DMS114 treated with DMSO at 0.1 percent for 48 hours (cell line): ENCODE data around the gene MAP7D1.
"Not testable (repeated sequence)": the region's sequence is repeated elsewhere in the genome, so short reads cannot be mapped to it uniquely, and the experiment has no call there.

Experiments used
- DNase-seq: peaks from one replicate; lab custom pipeline; 2025; ENCODE audit not compliant: unreplicated experiment; lab: John Stamatoyannopoulos, UW

MAP7D1 gene

DNA sequence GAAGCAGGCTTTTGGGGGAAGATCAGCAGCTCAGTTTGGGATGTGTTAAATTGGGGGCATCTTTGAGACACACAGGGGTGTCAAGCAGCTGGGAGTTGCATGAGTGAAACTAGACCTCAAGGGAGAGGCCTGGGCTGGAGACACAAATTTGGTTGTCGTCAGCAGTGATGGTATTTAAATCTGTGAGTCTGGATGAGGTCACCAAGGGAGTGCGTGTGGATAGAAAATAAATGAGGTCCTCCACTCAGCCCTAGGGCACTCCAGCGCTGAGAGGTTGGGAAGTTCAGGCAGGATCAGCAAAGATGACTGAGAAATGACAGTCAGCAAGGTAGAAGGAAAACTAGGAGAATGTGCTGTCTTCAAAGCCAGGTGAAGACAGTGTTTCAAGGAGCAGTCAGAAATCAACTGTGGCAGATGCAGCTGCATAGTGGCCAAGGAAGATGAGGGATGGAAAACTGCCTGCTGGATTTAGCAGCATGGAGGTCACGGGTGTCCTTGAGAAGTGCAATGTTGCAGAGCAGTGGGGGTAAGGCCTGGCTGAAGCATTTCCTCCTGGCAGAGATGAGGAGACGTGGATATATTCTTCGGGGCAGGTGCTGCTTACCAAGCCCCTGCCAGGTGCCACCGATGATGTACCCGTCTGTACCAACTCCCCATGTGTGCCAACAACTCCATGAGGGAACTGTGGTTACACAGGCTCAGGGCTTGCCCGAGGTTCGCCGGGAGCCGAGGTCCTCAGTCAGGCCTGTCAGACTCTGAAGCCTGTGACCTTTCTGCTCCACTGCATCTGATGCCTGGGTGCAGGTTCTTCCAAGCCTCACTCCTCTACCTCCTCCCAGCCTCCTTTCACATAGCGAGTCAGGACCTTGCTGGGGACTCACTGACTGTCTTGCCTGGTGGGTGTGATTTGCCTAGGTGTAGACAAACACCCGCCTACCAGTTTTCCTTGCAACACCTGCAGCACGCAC, 11.3 kb downstream of the MAP7D1 start:
- no peak for DNase-seq

DNA sequence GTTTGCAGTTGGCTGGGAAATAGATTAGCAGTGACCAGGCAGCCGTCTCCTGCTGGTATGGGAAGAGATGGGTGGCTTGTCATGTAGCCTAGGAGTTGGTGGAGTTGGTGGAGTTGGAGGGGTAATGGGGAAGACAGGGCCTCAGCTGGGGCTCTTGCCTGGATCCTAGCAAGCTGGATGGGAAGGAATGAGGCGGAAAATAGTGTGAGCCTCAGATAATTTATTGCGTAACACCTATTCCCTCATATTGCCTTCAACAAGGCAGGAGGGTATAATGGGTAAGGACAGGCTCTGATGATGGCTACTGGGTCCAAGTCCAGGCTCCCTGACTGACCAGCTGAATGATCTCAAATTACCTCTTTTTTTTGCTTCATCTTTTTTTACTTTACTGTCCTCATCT, 12.6 kb downstream of the MAP7D1 start:
- no peak for DNase-seq

DNA sequence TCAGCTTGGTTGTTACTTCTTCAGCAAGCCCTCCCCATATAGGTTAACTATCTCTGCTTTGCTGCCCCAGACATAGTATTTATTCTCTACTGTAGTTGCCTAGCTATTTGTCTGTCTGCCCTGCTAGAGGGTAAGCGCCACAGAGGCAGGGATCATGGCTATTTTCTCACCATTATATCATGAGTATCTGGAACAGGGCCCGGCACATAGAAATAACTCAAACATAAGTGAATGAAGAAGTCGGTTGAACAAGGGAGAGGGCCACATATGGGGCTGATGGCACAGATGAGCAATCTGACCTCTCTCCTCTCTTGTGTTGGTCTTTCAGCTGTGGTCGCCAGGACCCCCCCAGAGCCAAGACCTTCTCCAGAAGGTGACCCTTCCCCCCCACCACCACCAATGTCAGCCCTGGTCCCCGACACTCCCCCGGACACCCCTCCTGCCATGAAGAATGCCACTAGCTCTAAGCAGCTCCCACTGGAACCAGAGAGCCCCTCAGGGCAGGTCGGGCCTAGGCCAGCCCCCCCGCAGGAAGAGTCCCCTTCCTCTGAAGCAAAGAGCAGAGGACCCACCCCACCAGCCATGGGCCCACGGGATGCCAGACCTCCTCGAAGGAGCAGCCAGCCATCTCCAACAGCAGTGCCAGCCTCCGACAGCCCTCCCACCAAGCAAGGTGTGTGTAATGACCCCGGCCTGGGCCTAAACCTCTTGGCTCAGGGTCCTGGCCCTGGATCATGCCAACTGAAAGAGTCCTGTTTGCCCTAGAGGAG, 14.9 kb downstream of the MAP7D1 start:
- DNase-seq, result no peak

DNA sequence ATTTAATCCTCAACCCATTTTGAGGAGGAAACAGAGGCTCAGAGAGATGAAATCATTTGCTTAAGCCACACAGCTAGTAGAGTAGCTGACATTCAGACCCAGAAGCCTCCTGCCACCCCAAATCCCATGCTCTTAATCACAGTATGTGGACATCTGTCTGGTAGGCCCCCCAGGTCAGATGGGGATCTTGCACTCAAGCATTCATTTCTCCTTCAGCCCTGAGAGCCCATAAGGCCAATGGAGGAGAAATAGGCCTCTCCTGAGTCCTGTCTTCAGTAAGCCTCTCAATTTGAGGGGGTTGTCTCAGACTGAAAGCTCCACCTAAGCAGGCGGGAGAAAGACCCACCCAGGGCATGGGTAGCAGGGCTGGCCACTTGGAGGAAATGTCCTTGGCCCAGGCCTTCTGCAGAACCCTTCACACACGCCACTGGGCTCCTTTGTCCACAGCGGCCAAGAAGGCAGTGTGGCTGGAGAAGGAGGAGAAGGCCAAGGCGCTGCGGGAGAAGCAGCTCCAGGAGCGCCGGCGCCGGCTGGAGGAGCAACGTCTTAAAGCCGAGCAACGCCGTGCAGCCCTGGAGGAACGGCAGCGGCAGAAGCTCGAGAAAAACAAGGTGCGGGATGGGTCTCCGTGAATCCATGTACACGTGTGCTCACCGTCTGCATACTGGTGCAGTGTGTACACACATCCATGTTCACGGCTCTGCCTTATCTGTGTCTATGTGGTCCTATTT, 16.2 kb downstream of the MAP7D1 start:
- DNase-seq, result no peak

DNA sequence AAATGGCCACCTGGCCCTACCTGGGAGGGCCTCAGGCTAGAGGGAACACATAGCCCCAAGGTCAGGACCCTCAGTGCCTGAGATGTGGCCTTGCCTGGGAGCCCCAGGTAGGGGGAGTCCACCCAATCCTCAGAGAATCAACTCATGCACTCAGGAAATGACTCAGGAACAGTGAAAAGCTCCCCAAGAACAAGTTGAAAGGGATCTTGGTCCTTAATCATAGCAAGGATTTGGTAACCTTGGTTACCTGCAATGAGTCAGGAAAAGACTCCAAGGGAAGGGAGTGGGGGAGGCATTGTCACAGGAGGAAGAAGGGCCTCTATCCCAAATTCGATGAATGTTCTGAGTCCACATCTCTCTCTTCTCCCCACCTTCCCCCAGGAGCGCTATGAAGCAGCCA, 17.0 kb downstream of the MAP7D1 start:
- no peak for DNase-seq

DNA sequence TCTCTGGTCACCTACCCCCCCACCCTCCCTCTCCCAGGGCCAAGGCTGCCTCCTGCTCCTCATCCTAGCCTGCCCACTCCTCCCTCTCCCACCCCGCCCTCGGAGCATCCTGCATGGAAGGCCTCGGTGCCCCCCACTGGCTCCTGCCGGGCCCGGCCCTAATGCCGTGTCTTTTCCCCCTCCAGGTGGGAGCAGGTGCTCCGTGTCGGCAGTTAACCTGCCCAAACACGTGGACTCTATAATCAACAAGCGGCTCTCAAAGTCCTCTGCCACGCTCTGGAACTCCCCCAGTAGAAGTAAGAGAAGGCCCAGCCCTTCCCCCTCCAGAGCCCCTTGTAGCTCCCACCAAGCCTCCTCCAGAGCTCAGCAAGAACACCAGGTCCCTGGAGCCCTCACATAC, 18.8 kb downstream of the MAP7D1 start:
- DNase-seq, result no peak

DNA sequence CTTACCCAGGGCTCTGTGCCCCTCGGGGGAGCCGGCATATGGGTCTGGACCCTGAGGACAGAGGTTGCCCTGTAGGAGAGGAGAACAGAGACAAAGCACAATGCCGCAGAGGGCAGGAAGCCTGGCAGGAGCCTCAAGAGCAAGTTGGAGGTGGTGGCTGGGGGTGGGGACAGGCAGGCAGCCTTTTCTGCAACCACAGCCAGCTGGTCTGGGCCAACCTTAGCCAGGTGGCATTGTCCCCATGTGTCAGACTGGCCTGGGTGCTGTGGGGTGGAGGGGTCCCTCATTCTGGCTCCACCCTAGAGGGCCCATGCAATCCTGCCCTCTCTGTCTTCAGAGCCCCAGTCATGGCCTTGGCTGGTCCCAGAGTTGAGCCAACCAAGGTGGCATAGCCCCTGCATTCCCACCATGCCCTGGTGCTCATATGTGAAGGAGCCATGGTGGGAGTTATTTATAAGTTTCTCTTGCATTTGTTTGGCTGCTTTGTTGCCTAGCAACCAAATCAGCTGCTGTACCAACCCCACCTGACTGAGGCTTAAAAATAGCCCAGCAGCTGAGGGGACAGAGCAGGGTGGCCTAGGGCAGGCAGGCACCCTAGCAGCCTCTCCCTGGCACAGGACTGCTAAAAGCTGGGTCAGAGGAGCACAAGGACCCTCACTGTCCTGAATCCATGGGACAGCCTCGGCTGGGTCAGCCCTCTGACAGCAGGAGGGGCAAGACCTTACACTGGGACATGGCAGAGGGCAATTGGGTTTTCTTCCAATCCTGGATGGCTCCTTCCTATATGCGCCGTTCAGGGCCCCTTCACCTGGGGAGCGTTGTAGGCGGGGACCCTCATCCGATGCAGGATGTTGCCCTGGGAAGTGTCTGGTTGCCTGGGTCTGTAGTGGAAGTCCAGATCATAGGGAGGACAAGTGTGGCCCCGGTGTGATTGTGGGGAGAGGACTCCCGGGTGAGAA, 19.5 kb downstream of the MAP7D1 start:
- DNase-seq, result no peak

DNA sequence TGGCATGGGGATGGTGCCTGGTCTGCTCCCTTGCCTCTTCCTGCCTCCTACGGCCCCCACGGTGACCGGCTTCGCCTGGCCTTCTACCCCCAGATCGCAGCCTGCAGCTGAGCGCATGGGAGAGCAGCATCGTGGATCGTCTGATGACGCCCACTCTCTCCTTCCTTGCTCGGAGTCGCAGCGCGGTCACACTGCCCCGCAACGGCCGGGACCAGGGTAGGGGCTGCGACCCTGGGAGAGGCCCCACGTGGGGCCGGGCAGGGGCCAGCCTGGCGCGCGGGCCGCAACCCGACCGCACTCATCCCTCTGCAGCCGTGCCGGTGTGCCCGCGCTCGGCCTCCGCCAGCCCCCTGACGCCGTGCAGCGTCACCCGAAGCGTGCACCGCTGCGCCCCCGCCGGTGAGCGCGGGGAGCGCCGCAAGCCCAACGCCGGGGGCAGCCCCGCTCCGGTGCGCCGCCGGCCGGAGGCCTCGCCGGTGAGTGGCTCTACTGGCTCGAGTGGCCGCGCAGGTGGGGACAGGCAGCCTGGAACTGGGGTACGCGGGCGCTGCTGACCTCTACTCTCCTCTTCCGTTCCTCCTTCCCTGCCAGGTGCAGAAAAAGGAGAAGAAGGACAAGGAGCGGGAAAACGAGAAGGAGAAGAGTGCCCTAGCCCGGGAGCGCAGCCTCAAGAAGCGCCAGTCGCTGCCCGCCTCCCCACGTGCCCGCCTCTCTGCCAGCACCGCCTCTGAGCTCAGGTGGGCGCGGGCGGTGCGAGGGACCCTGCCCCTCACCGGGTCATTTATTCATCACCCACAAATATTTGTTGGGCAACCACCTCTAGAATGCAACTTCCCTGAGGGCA, 20.4 kb downstream of the MAP7D1 start:
- DNase-seq, result no peak

DNA sequence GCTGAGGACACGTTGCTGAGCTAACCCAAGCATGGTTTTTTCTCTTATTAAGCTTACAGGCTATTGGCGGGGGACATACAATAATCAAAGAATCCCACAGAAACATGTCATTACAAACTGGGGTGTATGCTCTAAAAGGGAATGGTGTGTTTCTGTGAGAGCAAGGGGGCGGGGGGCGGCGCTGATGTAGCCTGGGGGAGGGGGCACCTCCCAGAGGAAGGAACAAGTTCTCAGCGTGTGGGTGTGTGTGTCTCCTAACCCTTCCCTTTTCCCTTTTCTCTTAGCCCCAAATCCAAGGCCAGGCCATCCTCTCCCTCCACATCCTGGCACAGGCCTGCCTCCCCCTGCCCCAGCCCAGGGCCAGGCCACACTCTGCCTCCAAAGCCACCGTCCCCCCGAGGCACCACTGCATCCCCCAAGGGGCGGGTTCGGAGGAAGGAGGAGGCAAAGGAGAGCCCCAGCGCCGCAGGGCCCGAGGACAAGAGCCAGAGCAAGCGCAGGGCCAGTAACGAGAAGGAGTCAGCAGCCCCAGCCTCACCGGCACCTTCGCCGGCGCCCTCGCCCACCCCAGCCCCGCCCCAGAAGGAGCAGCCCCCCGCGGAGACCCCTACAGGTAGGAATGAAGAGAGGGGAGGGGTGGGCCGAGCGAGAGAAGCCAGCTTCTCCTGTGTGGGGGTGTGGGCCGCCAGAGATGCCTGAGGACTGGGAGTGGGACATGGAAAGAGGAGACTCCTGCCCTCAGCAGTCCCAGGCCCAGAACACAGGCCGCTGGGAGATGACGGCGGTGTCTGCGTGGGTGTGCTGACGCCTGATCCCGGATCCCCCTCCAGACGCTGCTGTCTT, 21.9 kb downstream of the MAP7D1 start:
- DNase-seq, result no peak

DNA sequence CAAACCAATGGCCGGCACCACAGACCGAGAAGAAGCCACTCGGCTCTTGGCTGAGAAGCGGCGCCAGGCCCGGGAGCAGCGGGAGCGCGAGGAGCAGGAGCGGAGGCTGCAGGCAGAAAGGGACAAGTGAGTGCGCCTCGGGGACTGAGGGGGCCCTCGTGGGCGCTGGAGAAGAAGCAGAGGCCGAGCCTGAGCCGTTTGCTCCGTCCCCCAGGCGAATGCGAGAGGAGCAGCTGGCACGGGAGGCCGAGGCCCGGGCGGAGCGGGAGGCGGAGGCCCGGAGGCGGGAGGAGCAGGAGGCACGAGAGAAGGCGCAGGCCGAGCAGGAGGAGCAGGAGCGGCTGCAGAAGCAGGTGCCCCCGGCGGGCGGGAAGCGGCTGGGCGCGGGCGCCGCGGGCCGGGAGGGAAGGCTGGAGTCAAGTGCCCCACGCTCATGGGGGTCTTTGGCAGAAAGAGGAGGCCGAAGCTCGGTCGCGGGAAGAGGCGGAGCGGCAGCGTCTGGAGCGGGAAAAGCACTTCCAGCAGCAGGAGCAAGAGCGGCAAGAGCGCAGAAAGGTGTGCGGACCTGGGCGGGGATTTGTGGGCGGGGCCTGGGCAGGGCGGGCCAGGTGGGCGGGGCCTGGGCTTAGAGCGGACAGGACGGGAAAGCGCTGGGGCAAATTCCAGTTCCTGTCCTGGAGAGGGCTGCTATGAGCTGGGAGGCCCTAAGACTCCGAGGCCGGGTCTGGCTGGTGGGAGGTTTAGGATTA, 22.7 kb downstream of the MAP7D1 start:
- no peak for DNase-seq

DNA sequence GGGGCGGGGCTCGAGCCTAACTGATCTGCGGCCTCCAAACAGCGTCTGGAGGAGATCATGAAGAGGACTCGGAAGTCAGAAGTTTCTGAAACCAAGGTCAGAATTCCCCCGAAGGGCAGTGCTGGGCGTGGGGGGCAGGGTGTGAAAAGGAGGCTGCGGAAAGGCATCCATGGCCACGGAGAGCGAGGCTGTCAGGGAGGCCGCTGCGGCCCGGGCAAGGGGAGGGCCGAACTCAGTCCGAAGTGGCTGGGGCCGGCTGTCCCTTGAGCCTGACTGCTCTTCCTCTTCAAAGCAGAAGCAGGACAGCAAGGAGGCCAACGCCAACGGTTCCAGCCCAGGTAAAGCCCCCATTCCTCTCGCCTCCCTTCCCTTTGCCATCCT, 23.2 kb downstream of the MAP7D1 start:
- DNase-seq, result no peak

DNA sequence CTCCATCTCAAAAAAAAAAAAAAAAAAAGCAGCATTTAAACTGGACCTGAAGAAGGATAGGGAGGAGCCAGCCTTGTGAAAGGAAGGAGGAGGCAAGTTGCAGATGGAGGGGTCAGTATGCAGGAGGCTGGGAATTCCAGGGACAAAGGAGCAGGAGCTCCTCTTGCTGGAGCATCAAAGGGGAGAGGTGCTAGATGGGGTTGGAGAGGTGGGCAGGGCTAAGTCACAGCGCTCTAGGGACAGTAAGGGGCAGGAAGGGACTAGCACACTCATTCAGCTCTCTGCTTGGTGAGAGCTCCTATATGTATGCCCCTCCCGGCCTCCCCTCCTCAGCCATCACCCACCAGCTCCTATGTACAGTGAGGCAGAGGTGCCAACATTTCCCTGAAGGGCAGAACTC, 26.8 kb downstream of the MAP7D1 start:
- DNase-seq, result no peak

DNA sequence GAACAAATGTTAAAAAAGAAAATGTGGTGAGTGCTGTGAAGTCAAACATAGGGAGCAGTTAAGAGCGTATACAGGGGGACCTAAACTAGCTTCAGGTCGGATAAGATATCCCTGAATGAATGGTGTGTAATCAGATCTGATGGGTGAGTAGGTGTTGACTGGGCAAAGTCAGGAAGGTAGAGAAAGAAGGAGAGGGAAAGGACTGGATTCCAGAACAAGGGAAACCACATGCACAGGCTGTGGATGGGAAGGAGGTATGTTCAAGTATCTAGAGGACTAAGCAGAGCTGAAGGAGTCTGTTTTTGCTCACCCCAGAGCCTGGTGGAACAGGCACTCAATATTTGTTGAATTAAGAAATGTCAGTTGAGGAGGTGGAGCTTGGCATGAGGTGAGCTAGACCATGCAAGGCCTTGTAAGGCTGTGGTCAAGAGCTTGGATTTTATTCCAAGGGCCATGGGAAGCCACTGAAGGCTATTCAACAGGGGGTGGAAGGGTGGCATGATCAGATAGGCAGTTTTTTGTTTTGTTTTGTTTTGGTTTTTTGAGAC, 27.4 kb downstream of the MAP7D1 start:
- no peak for DNase-seq

DNA sequence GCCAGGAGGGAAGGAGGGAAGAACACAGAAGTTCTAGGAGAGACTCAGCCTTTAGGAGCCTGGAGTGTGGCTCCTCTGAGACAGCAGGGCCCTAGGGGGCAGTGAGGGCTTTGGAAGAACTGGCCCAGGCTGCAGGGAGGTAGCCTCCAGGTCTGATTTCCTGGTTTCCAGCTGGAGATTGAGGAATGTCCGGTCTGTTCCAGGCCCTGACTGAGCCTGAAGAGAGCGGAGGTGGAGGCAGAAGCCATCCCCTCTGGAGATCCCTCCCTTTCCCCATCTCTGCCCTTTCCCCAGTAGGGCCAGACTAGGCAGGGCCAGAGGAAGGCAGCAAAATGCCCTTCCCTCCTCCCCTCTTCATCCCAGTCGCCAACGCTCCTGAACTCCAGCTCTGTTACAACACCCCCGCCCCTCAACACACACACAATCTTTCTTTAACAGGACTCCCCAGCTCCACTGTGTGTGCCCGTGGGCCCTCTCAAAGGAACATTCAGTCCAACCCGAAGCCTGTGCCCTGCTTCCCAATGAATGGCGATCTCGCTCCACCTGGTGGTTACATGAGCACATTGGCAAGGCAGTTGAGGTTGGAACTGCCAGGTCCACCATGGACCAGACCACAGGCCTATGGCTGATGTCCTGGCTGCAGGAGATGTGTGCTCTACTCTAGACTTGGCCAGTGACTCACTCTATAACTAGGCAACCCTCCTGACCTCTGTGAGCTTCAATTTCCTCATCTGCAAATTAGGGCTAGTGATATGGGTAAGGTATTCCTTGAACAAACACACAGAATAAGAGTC, 32.0 kb downstream of the MAP7D1 start:
- peak; percentile 88 for DNase-seq

DNA sequence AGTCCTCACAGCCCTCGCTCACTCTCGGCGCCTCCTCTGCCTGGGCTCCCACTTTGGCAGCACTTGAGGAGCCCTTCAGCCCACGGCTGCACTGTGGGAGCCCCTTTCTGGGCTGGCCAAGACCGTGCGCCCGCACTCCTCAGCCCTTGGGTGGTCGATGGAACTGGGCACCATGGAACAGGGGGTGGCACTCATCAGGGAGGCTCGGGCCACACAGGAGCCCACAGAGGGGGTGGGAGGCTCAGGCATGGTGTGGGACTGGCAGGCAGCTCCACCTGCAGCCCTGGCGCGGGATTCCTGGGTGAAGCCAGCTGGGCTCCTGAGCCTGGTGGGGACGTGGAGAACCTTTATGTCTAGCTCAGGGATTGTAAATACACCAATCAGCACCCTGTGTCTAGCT, 40.8 kb downstream of the MAP7D1 start:
- DNase-seq, result not testable (repeated sequence)

DNA sequence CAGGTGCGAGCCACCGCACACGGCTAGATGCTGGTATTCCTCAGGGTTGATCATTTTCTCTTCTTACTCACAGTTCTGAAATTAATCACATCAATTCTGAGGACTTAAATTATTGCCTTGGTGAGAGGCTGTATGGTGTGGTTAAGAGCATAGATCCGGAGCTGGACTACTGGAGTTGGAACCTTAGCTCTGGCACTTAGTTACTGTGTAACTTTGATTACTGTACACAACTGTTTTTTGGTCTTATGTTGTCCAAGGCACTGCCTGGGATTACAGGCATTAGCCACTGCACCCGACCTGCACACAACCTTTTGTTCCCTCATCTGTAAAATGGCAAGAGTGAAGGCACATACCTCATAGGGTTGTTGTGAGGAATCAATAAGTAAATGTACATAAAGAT, 42.7 kb downstream of the MAP7D1 start:
- DNase-seq, result no peak
